GM12878 (cell line): ENCODE results near the gene CUL9.
A peak's percentile ranks its signal among the peaks of the same experiment; 100 is the strongest.

Experiments
- ATF7 ChIP-seq: fragments of 450-650 bp; IDR thresholded peaks from 2 replicates; pipeline ENCODE4 v1.6.1; 2016; ENCODE audit warnings: low read depth, mild to moderate bottlenecking
- BCLAF1 ChIP-seq: fragments of 450-650 bp; IDR thresholded peaks from 2 replicates; pipeline ENCODE4 v1.6.1; 2017; ENCODE audit warnings: antibody characterized with exemption, mild to moderate bottlenecking, moderate library complexity
- CHD1 ChIP-seq: IDR thresholded peaks from 2 replicates; pipeline ENCODE4 v1.6.1; 2012; ENCODE audit warnings: low read depth, low read length, improper control_type of control experiment
- CTCF ChIP-seq, 3 experiments: IDR thresholded peaks in 2 of 3; conservative IDR thresholded peaks in 1 of 3; 2 replicates each; pipeline ENCODE4 v1.5.1; 2011; ENCODE audit warnings: low read depth in 3 of 3, low read length in 3 of 3, mild to moderate bottlenecking in 3 of 3, control low read depth in 2 of 3, moderate library complexity in 2 of 3, inconsistent platforms in 1 of 3, mixed read lengths in 1 of 3; ENCODE audit not compliant: control insufficient read depth in 2 of 3, insufficient read depth in 1 of 3; ENCODE audit errors: extremely low read depth in 1 of 3
- NBN ChIP-seq: fragments of 450-650 bp; IDR thresholded peaks from 2 replicates; pipeline ENCODE4 v1.6.1; 2016
- POLR2A ChIP-seq: IDR thresholded peaks from 2 replicates; pipeline ENCODE4 v1.6.1; 2011; ENCODE audit warnings: low read depth, mild to moderate bottlenecking, low read length
- POLR2AphosphoS5 ChIP-seq: IDR thresholded peaks from 2 replicates; pipeline ENCODE4 v1.6.1; 2011; ENCODE audit warnings: mild to moderate bottlenecking, low read length, inconsistent platforms
- RCOR1 ChIP-seq: conservative IDR thresholded peaks from 2 replicates; pipeline ENCODE4 v1.6.1; 2012; ENCODE audit warnings: low read depth, low read length, improper control_type of control experiment
- TCF12 ChIP-seq: IDR thresholded peaks from 2 replicates; pipeline ENCODE4 v1.6.1; 2011; ENCODE audit warnings: low read depth, mild to moderate bottlenecking, low read length
- YY1 ChIP-seq: IDR thresholded peaks from 2 replicates; pipeline ENCODE4 v1.6.1; 2011; ENCODE audit warnings: low read depth, mild to moderate bottlenecking, low read length
- ZBTB11 ChIP-seq: fragments of 450-650 bp; formaldehyde crosslinking; IDR thresholded peaks from 2 replicates; pipeline ENCODE4 v1.5.0; 2022; ENCODE audit warnings: mild to moderate bottlenecking, missing genetic modification characterization
- ZNF24 ChIP-seq: fragments of 450-650 bp; IDR thresholded peaks from 2 replicates; pipeline ENCODE4 v1.6.1; 2017; ENCODE audit warnings: antibody characterized with exemption, mild to moderate bottlenecking
- ZZZ3 ChIP-seq: IDR thresholded peaks from 2 replicates; pipeline ENCODE4 v1.6.1; 2011; ENCODE audit warnings: low read depth; ENCODE audit not compliant: control insufficient read depth, insufficient read length

- TF ChIP-seq CTCF (IDR thresholded peaks at IDR 0.05 in 2 of 3, conservative IDR thresholded peaks at IDR 0.05 in 1 of 3; ENCODE audit: control insufficient read depth in 2 of 3, extremely low read depth in 1 of 3, insufficient read depth in 1 of 3, low read depth in 3 of 3, low read length in 3 of 3) = no peak
- no peak for TF ChIP-seq TCF12
- TF ChIP-seq POLR2AphosphoS5 = peak; percentile 55
- no peak; the same call in none of the 2 replicates for TF ChIP-seq POLR2A
- no peak for TF ChIP-seq BCLAF1
- TF ChIP-seq ZNF24 = no peak
- no peak for TF ChIP-seq RCOR1
- 0 out of 2 replicates have a peak, but pooled peaks have one; percentile 47 for TF ChIP-seq NBN
- no peak for TF ChIP-seq ZZZ3
- TF ChIP-seq ZBTB11 (CRISPR knock-in tag) = no peak
- TF ChIP-seq CHD1 = no peak
- TF ChIP-seq ATF7 = no peak
- peak; percentile 26; the same call in 1 of the 2 replicates for TF ChIP-seq YY1
Observed at GRCh38 chr6:43172104-43173007, 9.6 kb upstream of the CUL9 start.
